Smooth muscle cell (in vitro differentiated cells): ENCODE measurements around the gene MAGEA9B. TPM values are rescaled to one million over a fixed set of nuclear protein-coding genes. Genes with fewer than 3 reads are reported as not detected.
"Not testable (repeated sequence)": the region's sequence is repeated elsewhere in the genome, so short reads cannot be mapped to it uniquely, and the experiment has no call there.

Source experiments
- DNase-seq: peaks from one replicate; lab custom pipeline; 2025; ENCODE audit not compliant: unreplicated experiment; lab: John Stamatoyannopoulos, UW
- H2AFZ ChIP-seq: fragments of 200-600 bp; sonication (generic); 2 replicates; pipeline ENCODE4 v1.6.0; 2016; ENCODE audit warnings: antibody characterized with exemption, low read depth, mild to moderate bottlenecking
- H3F3A ChIP-seq: fragments of 200-600 bp; sonication (generic); 2 replicates; pipeline ENCODE4 v1.6.0; 2017; ENCODE audit warnings: antibody characterized with exemption, low read depth
- H3K27ac ChIP-seq: fragments of 200-600 bp; sonication (generic); 2 replicates; pipeline ENCODE4 v1.5.1; 2016; ENCODE audit warnings: low read depth, mild to moderate bottlenecking
- H3K27me3 ChIP-seq: fragments of 200-600 bp; sonication (generic); 2 replicates; pipeline ENCODE4 v1.6.1; 2016; ENCODE audit warnings: low read depth, mild to moderate bottlenecking
- H3K36me3 ChIP-seq: fragments of 200-600 bp; sonication (generic); 2 replicates; pipeline ENCODE4 v1.5.1; 2016; ENCODE audit warnings: low read depth
- H3K4me1 ChIP-seq: fragments of 200-600 bp; sonication (generic); 2 replicates; pipeline ENCODE4 v1.5.1; 2016; ENCODE audit warnings: low read depth
- H3K4me2 ChIP-seq: fragments of 200-600 bp; sonication (generic); 2 replicates; pipeline ENCODE4 v1.6.0; 2016; ENCODE audit warnings: mild to moderate bottlenecking
- H3K4me3 ChIP-seq: fragments of 200-600 bp; sonication (generic); 2 replicates; pipeline ENCODE4 v1.5.1; 2016; ENCODE audit warnings: mild to moderate bottlenecking
- H3K79me2 ChIP-seq: fragments of 200-600 bp; sonication (generic); 2 replicates; pipeline ENCODE4 v1.6.0; 2016; ENCODE audit warnings: low read depth, mild to moderate bottlenecking
- H3K9ac ChIP-seq: fragments of 200-600 bp; sonication (generic); 2 replicates; pipeline ENCODE4 v1.6.0; 2016; ENCODE audit warnings: low read depth
- H3K9me3 ChIP-seq: fragments of 200-600 bp; sonication (generic); replicated peaks from 2 replicates; pipeline ENCODE4 v1.5.1; 2016; ENCODE audit warnings: low read depth
- H4K20me1 ChIP-seq: fragments of 200-600 bp; sonication (generic); 2 replicates; pipeline ENCODE4 v1.6.0; 2016; ENCODE audit warnings: low read depth
- CTCF ChIP-seq: fragments of 200-600 bp; sonication (generic); IDR thresholded peaks from 2 replicates; pipeline ENCODE4 v1.5.1; 2017; ENCODE audit warnings: borderline replicate concordance, mild to moderate bottlenecking, antibody characterized with exemption; ENCODE audit not compliant: insufficient read depth, poor library complexity, severe bottlenecking
- WGBS: methylation state at CpG from one replicate; pipeline ENCODE4 v1.1.7; 2016; ENCODE audit warnings: low lambda C conversion rate; 5-methylcytosine and 5-hydroxymethylcytosine counted together
- polyA plus RNA-seq: library from polyadenylated mRNA; unstranded; fragments of >200 nt; fragmentation: Nextera tagmentation; extraction: Ambion mirVana; gene quantifications from 2 replicates; pipeline ENCODE4 v1.2.1, GENCODE V29; 2016
- total RNA-seq: library from RNA; depleted of rRNA; stranded (reverse); fragments of >200 nt; gene quantifications from 2 replicates; pipeline ENCODE4 v1.2.3, GENCODE V29; 2014

The MAGEA9B gene
- total RNA-seq (not detected in 2 replicates), polyA plus RNA-seq (not detected in 2 replicates)

GRCh38 chrX:149587359-149587758, at the start of gene MAGEA9B:
Gene MAGEA9B (minus strand): TSS chrX:149587459. CDS start chrX:149583179, 4,280 bp downstream.
- H3K79me2 ChIP-seq, H3F3A ChIP-seq, H3K36me3 ChIP-seq, H3K27me3 ChIP-seq, DNase-seq, H3K4me1 ChIP-seq, H3K4me2 ChIP-seq, H2AFZ ChIP-seq, H3K27ac ChIP-seq, H4K20me1 ChIP-seq, H3K9me3 ChIP-seq, H3K4me3 ChIP-seq, H3K9ac ChIP-seq: not testable (repeated sequence)
- no CpG with 5 or more reads among the region's 12 CpGs for WGBS

- Histone ChIP-seq H4K20me1 (peaks cover 21% of the 10 kb centered on the region), H3K4me1 (peaks cover 4% of the 10 kb centered on the region), H3K4me2 (no peak overlapping the region), H3K36me3 (no peaks in the 10 kb centered on the region), H3K4me3 (no peak overlapping the region), H3K79me2 (peaks cover 19% of the 10 kb centered on the region), H2AFZ (no peak overlapping the region), H3K27me3 (no peaks in the 10 kb centered on the region), H3K27ac (no peak overlapping the region), H3F3A (no peaks in the 10 kb centered on the region), H3K9me3 (no peaks in the 10 kb centered on the region), H3K9ac (no peak overlapping the region)
- no peak for TF ChIP-seq CTCF
- DNase-seq: no peak
Observed at GRCh38 chrX:149633511-149633910, 46.3 kb upstream of the MAGEA9B start.

- Histone ChIP-seq H3K36me3 (no peaks in the 10 kb centered on the region), H2AFZ (peak within 1 kb of the TSS; percentile 33), H3K27ac (peak within 1 kb of the TSS; percentile 52), H3K4me3 (peak within 1 kb of the TSS; percentile 67), H3K27me3 (no peaks in the 10 kb centered on the region), H4K20me1 (peaks cover 28% of the 10 kb centered on the region), H3F3A (no peaks in the 10 kb centered on the region), H3K4me1 (peaks cover 4% of the 10 kb centered on the region), H3K79me2 (peaks cover 23% of the 10 kb centered on the region), H3K4me2 (peak within 1 kb of the TSS; percentile 88), H3K9me3 (no peaks in the 10 kb centered on the region), H3K9ac (peak within 1 kb of the TSS; percentile 15)
- no peak for TF ChIP-seq CTCF
- WGBS: 55% methylated on average over 65 of the region's 102 CpGs
- peak; percentile 12 for DNase-seq
Observed at GRCh38 chrX:149631234-149632165, 44.2 kb upstream of the MAGEA9B start, which contains the start of gene TMEM185A. Gene TMEM185A (minus strand): TSS chrX:149631792. CDS start chrX:149631580, 212 bp downstream.

GRCh38 chrX:149630681-149631233, 43.5 kb upstream of the MAGEA9B start:
- Histone ChIP-seq H3F3A (no peaks in the 10 kb centered on the region), H3K27me3 (no peaks in the 10 kb centered on the region), H3K4me3 (peak overlapping the region; percentile 67), H3K79me2 (peaks cover 24% of the 10 kb centered on the region), H4K20me1 (peaks cover 35% of the 10 kb centered on the region), H3K9ac (peak overlapping the region; percentile 15), H3K27ac (peak overlapping the region; percentile 52), H3K36me3 (no peaks in the 10 kb centered on the region), H2AFZ (peak overlapping the region; percentile 33), H3K4me1 (peaks cover 4% of the 10 kb centered on the region), H3K4me2 (peak overlapping the region; percentile 88), H3K9me3 (no peaks in the 10 kb centered on the region)
- no peak for DNase-seq
- no peak for TF ChIP-seq CTCF
- WGBS: 54% methylated on average over 16 of the region's 16 CpGs
